Mucosa of descending colon (tissue), 3 donors: ENCODE measurements around the gene TENM4. TPM values are rescaled to one million over a fixed set of nuclear protein-coding genes. Genes with fewer than 3 reads are reported as not detected.

ENCODE experiments used
- ATAC-seq: fragments of 200-7000 bp; cut with Tn5 transposase; one replicate; pipeline ENCODE4 v1.9.1; 2020; ENCODE audit warnings: mild to moderate bottlenecking, moderate library complexity
- DNase-seq, 3 donors: peaks; one replicate each; pipeline ENCODE4 v3.0.0-alpha.2; 2020
- H3K36me3 ChIP-seq: fragments of 200-600 bp; one replicate; pipeline ENCODE4 v1.8.0; 2021; ENCODE audit warnings: low read depth, mild to moderate bottlenecking
- H3K4me1 ChIP-seq: fragments of 200-600 bp; one replicate; pipeline ENCODE4 v1.8.0; 2021; ENCODE audit warnings: low read depth, mild to moderate bottlenecking
- H3K4me3 ChIP-seq: fragments of 200-600 bp; one replicate; pipeline ENCODE4 v1.8.0; 2021; ENCODE audit warnings: mild to moderate bottlenecking
- H3K9me3 ChIP-seq: fragments of 200-600 bp; one replicate; pipeline ENCODE4 v1.8.0; 2021; ENCODE audit warnings: mild to moderate bottlenecking
- intact Hi-C, 2 donors: fragments of 100-400 bp; cut with DNase I in 1 of 2; cut with micrococcal nuclease in 1 of 2; formaldehyde crosslinking; loops; one replicate each; pipeline versions ENCODE4 v1.11.0 to v1.11.1; 2022; cut with DNase I, micrococcal nuclease
- total RNA-seq, 3 donors: library from RNA; stranded (reverse); fragmentation: NEBNext Ultra II Directional in 2 of 3; extraction: Animal tissue kit (Norgen Biotek cat#: 25700) in 2 of 3; gene quantifications; one replicate each; pipeline versions ENCODE4 v1.2.1 to v1.2.4, GENCODE V29; 2021 to 2023
- TF ChIP-seq, protein P1 (sequence below): fragments of 200-600 bp; IDR thresholded peaks from one replicate; pipeline ENCODE4 v1.8.0; 2022; ENCODE audit warnings: antibody characterized with exemption, mild to moderate bottlenecking
- donor health status: DM: no; HTN: no; CAD: no; lungs with moderate emphysema.
- donor health status: DM: no; HTN: no; CAD: no.
- donor health status: DM: no; HTN: yes; CAD: no.

TENM4 gene
- total RNA-seq, 3 donors from 2014 or later, result 0.70 to 1.6 (median 1.2) TPM

GRCh38 chr11:78856211-78856610 is 584.6 kb downstream of the TENM4 start:
- Histone ChIP-seq H3K4me3 (no peak overlapping the region), H3K9me3 (no peaks in the 10 kb centered on the region), H3K36me3 (no peaks in the 10 kb centered on the region), H3K4me1 (no peaks in the 10 kb centered on the region)
- TF ChIP-seq, protein P1, sequence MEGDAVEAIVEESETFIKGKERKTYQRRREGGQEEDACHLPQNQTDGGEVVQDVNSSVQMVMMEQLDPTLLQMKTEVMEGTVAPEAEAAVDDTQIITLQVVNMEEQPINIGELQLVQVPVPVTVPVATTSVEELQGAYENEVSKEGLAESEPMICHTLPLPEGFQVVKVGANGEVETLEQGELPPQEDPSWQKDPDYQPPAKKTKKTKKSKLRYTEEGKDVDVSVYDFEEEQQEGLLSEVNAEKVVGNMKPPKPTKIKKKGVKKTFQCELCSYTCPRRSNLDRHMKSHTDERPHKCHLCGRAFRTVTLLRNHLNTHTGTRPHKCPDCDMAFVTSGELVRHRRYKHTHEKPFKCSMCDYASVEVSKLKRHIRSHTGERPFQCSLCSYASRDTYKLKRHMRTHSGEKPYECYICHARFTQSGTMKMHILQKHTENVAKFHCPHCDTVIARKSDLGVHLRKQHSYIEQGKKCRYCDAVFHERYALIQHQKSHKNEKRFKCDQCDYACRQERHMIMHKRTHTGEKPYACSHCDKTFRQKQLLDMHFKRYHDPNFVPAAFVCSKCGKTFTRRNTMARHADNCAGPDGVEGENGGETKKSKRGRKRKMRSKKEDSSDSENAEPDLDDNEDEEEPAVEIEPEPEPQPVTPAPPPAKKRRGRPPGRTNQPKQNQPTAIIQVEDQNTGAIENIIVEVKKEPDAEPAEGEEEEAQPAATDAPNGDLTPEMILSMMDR, result no peak
- DNase-seq, result no peak
- intact Hi-C loops, result no loop called here
- ATAC-seq, result no peak

- TF ChIP-seq, protein P1, result no peak
- no peaks in the 10 kb centered on the region for H3K9me3 ChIP-seq
- ATAC-seq, result no peak
- no peak for DNase-seq
- H3K36me3 ChIP-seq, result no peaks in the 10 kb centered on the region
- H3K4me3 ChIP-seq, result no peak overlapping the region
- intact Hi-C loops, result no loop called here
- no peaks in the 10 kb centered on the region for H3K4me1 ChIP-seq
These were observed 585.7 kb downstream of the TENM4 start for GRCh38 chr11:78855116-78855515.

- Histone ChIP-seq H3K4me3 (no peak overlapping the region), H3K4me1 (no peaks in the 10 kb centered on the region), H3K36me3 (no peaks in the 10 kb centered on the region), H3K9me3 (no peaks in the 10 kb centered on the region)
- intact Hi-C loops, result no loop called here
- DNase-seq, result no peak
- no peak for ATAC-seq
- TF ChIP-seq, protein P1, result no peak
These were observed 587.3 kb downstream of the TENM4 start for GRCh38 chr11:78853521-78853920.

GRCh38 chr11:78851878-78852586 is 588.8 kb downstream of the TENM4 start:
- intact Hi-C loops, result no loop called here
- TF ChIP-seq, protein P1, result no peak
- DNase-seq (peak in 2 of 3 donors; percentile 33 to 53), ATAC-seq (peak; percentile 36)
- Histone ChIP-seq H3K9me3 (no peaks in the 10 kb centered on the region), H3K4me1 (no peaks in the 10 kb centered on the region), H3K4me3 (no peak overlapping the region), H3K36me3 (no peaks in the 10 kb centered on the region)

DNA sequence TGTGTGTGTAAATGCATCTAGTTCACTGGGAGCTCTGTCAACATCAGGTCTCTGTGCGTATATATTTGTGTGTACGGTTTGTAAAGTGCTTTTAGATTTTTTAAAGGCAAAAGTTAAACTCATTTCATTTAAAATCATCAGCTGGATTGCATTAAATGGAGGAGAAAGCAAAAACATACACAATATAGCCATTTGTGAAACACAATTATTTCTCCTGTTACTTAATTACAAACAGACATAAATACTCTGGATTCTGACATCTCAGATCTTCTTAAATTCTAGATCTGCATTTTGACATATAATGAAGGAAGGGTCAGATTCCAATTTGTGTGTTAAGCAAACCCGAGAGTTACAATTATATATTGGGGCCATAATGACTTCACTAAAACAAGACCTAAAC is 590.8 kb downstream of the TENM4 start:
- intact Hi-C loops, result no loop called here
- Histone ChIP-seq H3K4me1 (no peaks in the 10 kb centered on the region), H3K4me3 (no peak overlapping the region), H3K36me3 (no peaks in the 10 kb centered on the region), H3K9me3 (no peaks in the 10 kb centered on the region)
- no peak for ATAC-seq
- TF ChIP-seq, protein P1, result no peak
- no peak for DNase-seq

DNA sequence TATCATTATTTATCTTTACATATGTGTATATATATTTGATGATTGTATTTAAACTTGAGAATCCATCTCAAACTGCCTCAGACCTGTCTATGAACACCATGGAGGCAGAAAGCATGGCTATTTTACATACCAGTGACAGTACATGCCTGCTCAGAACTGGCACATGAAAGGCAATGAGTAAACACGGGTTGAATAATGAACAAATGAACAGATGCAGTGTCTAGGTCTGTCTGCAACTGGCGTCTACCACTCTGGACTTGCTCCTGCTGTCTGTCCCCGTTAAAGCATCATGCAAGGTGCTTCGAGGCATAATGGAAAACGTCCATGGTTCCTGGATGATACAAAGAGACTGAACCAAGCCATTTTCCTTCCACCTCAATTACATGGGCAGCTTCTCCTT is 594.6 kb downstream of the TENM4 start:
- Histone ChIP-seq H3K4me3 (no peak overlapping the region), H3K9me3 (no peaks in the 10 kb centered on the region), H3K4me1 (no peaks in the 10 kb centered on the region), H3K36me3 (no peaks in the 10 kb centered on the region)
- no peak for ATAC-seq
- no peak for DNase-seq
- TF ChIP-seq, protein P1, result no peak
- intact Hi-C loops, result no loop called here
